22Rv1 (cell line): ENCODE measurements around the gene CARD6.

Experiments
- ZFX ChIP-seq: fragments of 450-650 bp; IDR thresholded peaks from 2 replicates; pipeline ENCODE4 v1.6.1; 2017; ENCODE audit warnings: antibody characterized with exemption, borderline replicate concordance
- TF ChIP-seq, protein P1 (sequence below): fragments of 450-650 bp; IDR thresholded peaks from 2 replicates; pipeline ENCODE4 v1.5.1; 2017; ENCODE audit warnings: mild to moderate bottlenecking

- TF ChIP-seq ZFX, result no peak
- TF ChIP-seq, protein P1, sequence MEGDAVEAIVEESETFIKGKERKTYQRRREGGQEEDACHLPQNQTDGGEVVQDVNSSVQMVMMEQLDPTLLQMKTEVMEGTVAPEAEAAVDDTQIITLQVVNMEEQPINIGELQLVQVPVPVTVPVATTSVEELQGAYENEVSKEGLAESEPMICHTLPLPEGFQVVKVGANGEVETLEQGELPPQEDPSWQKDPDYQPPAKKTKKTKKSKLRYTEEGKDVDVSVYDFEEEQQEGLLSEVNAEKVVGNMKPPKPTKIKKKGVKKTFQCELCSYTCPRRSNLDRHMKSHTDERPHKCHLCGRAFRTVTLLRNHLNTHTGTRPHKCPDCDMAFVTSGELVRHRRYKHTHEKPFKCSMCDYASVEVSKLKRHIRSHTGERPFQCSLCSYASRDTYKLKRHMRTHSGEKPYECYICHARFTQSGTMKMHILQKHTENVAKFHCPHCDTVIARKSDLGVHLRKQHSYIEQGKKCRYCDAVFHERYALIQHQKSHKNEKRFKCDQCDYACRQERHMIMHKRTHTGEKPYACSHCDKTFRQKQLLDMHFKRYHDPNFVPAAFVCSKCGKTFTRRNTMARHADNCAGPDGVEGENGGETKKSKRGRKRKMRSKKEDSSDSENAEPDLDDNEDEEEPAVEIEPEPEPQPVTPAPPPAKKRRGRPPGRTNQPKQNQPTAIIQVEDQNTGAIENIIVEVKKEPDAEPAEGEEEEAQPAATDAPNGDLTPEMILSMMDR, result no peak
Measured at GRCh38 chr5:40847525-40847924, 6.4 kb downstream of the CARD6 start.
